CD4-positive, alpha-beta memory T cell (primary cell): ENCODE measurements around the gene DPH3. TPM values are rescaled to one million over a fixed set of nuclear protein-coding genes. Genes with fewer than 3 reads are reported as not detected.

ENCODE experiments used
- CTCF ChIA-PET: fragments of 350-600 bp; sonication (Branson Sonifier 250); formaldehyde crosslinking; loops from one replicate; lab custom pipeline; 2021; ENCODE audit warnings: inconsistent platforms; ENCODE audit not compliant: partially characterized antibody; lab: Charles Lee
- POLR2A ChIA-PET: fragments of 350-600 bp; sonication (Branson Sonifier 250); formaldehyde crosslinking; loops from one replicate; lab custom pipeline; 2021; ENCODE audit not compliant: partially characterized antibody; lab: Charles Lee
- DNase-seq, 5 donors: peaks; one replicate each; pipeline versions ENCODE4 v3.0.0 to v3.0.0-alpha.2; 2020 to 2022; ENCODE audit warnings: mixed read lengths in 1 of 5
- H3K27ac ChIP-seq: one replicate; pipeline ENCODE4 v1.7.0; 2013; ENCODE audit warnings: low read depth, low read length
- H3K27me3 ChIP-seq: 2 replicates; pipeline ENCODE4 v1.7.0; 2013; ENCODE audit warnings: mild to moderate bottlenecking, low read length, moderate library complexity; ENCODE audit not compliant: insufficient read depth
- H3K36me3 ChIP-seq: 2 replicates; pipeline ENCODE4 v1.7.0; 2013; ENCODE audit warnings: mild to moderate bottlenecking, low read length, moderate library complexity; ENCODE audit not compliant: insufficient read depth
- H3K4me1 ChIP-seq: 2 replicates; pipeline ENCODE4 v1.7.0; 2013; ENCODE audit warnings: mild to moderate bottlenecking, low read length, moderate library complexity; ENCODE audit not compliant: insufficient read depth
- H3K4me3 ChIP-seq, 2 donors: one replicate each; pipeline ENCODE4 v1.7.0; 2013; ENCODE audit warnings: low read length in 2 of 2, mild to moderate bottlenecking in 1 of 2
- H3K9me3 ChIP-seq, 2 donors: one replicate each; pipeline ENCODE4 v1.7.0; 2013; ENCODE audit warnings: low read length in 2 of 2, control low read depth in 1 of 2; ENCODE audit not compliant: control insufficient read depth in 1 of 2
- H3K27ac Mint-ChIP-seq, 7 donors: one replicate each; pipeline ENCODE4 v1.8.0; 2020 to 2021; ENCODE audit warnings: mixed read lengths in 7 of 7, mild to moderate bottlenecking in 6 of 7, inconsistent platforms in 3 of 7, moderate library complexity in 3 of 7
- H3K27me3 Mint-ChIP-seq, 2 donors: one replicate each; pipeline ENCODE4 v1.8.0; 2020 to 2021; ENCODE audit warnings: mixed read lengths in 2 of 2
- H3K36me3 Mint-ChIP-seq, 2 donors: one replicate each; pipeline ENCODE4 v1.8.0; 2020 to 2021; ENCODE audit warnings: mixed read lengths in 2 of 2, inconsistent platforms in 1 of 2, mild to moderate bottlenecking in 1 of 2
- H3K4me1 Mint-ChIP-seq, 4 donors: one replicate each; pipeline ENCODE4 v1.8.0; 2020 to 2021; ENCODE audit warnings: mixed read lengths in 4 of 4, mild to moderate bottlenecking in 1 of 4
- H3K4me3 Mint-ChIP-seq, 8 donors: one replicate each; pipeline ENCODE4 v1.8.0; 2020 to 2021; ENCODE audit warnings: mixed read lengths in 8 of 8, mild to moderate bottlenecking in 7 of 8, moderate library complexity in 6 of 8, inconsistent platforms in 3 of 8
- H3K9me3 Mint-ChIP-seq, 8 donors: one replicate each; pipeline ENCODE4 v1.8.0; 2020 to 2021; ENCODE audit warnings: mixed read lengths in 8 of 8, mild to moderate bottlenecking in 5 of 8, inconsistent platforms in 3 of 8, moderate library complexity in 1 of 8
- intact Hi-C: fragments of 100-400 bp; cut with micrococcal nuclease; formaldehyde crosslinking; loops from one replicate; pipeline ENCODE4 v1.15.1; 2023
- polyA plus RNA-seq, 2 donors: library from polyadenylated mRNA; unstranded; fragments of 300-500 nt; fragmentation: Illumina TruSeq; gene quantifications; one replicate each; pipeline ENCODE4 v1.2.3, GENCODE V29; 2021
- total RNA-seq, 2 experiments: library from RNA; stranded (reverse); gene quantifications; one replicate each; pipeline ENCODE4 v1.2.3, GENCODE V29; 2021

The DPH3 gene
- total and polyA plus RNA-seq, 4 experiments from 2014 or later: 15.2 to 39.7 (median 17.5) TPM

DNA sequence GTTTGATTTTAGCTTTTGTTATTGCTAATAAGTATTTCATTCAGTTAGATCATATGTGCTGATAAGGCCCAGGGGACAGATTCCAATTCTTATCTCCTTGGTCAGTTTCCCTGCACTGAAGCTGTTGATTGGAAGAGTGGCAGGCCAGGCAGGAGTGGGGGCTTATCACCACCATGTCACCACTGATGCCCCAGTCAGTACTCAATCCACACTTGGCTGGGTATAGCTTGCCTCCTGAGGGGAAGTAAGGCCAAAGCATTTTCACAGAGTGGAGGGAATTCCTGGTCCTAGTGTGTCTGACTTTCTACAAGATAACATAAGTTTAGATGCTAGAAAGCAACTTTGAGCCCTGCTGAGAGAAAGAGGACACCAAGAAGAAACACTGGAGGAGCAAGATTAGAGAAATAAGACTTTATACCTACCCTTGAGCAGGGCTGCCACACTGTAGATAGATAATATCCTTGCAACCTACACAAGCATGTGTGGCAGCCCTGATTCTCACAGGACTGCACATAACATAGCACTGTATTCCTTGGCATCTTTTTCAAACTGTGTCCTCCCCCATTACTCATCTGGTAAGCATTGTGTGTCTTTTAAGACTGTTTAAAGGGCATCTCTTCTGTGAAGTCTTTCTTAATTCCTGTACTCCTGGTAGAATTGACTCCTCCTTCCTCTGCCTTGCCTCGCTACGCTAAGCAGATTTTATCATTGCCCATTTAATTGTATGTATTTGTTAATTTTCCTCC lies 24.6 kb upstream of the DPH3 start:
- Histone ChIP-seq H3K9me3 (no peaks in the 10 kb centered on the region), H3K4me3 (peak overlapping the region; percentile 68 to 89), H3K36me3 (no peaks in the 10 kb centered on the region), H3K4me1 (peaks cover 78% of the 10 kb centered on the region), H3K27ac (peak overlapping the region; percentile 76), H3K27me3 (no peaks in the 10 kb centered on the region)
- Mint-ChIP-seq H3K4me3 (peak overlapping the region; percentile 93 to 99 (median 98)), H3K27ac (peak overlapping the region; percentile 94 to 99 (median 96)), H3K36me3 (peaks cover 19 to 45% of the 10 kb centered on the region in 2 donors), H3K27me3 (no peaks in the 10 kb centered on the region), H3K4me1 (peaks cover 53 to 83% (median 73%) of the 10 kb centered on the region in 4 donors), H3K9me3 (peaks cover 0 to 8% (median 4%) of the 10 kb centered on the region in 8 donors)
- CTCF ChIA-PET: interaction anchor here (0.6 to 9.8 kb wide), 15 partner anchors 15 to 310 kb away, joined by 3 to 488 read pairs (median 15); partner anchors contain the start of genes DPH3, OXNAD1 and RFTN1
- POLR2A ChIA-PET: interaction anchor here (0.6 to 9.8 kb wide), 12 partner anchors 10 to 1073 kb away, joined by 3 to 361 read pairs (median 5); partner anchors contain the start of genes DPH3 and OXNAD1
- intact Hi-C loops: loop anchor here (5.0 kb wide), 1 partner anchor 178 kb away; no protein-coding TSS in a partner anchor
- DNase-seq: no peak

DNA sequence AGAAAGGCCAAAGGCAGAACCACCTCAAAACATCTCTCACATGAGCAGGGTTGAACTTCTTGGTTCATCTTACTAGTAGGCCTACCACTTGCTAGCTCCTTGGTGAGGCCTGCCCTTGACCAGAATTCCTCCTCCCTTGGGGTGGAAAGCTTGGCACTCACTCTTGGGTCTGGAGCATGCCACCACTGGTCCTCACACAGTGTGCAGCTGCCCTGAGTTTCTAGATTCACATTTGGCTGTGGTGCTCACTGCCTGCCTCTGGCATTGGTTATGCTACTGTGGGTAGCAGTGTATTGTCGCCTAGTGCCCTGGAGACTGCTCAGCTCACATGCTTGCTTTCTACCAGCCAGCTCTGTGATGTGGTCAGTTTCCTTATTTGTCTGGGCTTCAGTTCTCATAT lies 23.9 kb upstream of the DPH3 start:
- Histone ChIP-seq H3K4me3 (peak overlapping the region; percentile 68 to 89), H3K4me1 (peaks cover 75% of the 10 kb centered on the region), H3K27me3 (no peaks in the 10 kb centered on the region), H3K36me3 (no peaks in the 10 kb centered on the region), H3K9me3 (no peaks in the 10 kb centered on the region), H3K27ac (peak overlapping the region; percentile 76)
- H3K36me3 Mint-ChIP-seq: peaks cover 15 to 42% of the 10 kb centered on the region in 2 donors
- DNase-seq: no peak
- ChIA-PET CTCF (interaction anchor here (0.6 to 9.8 kb wide), 17 partner anchors 14 to 311 kb away, joined by 3 to 488 read pairs (median 11); partner anchors contain the start of genes DPH3, OXNAD1 and RFTN1), POLR2A (interaction anchor here (0.6 to 9.8 kb wide), 11 partner anchors 9 to 1073 kb away, joined by 3 to 361 read pairs (median 3); partner anchors contain the start of genes DPH3 and OXNAD1)
- peaks cover 56 to 85% (median 71%) of the 10 kb centered on the region in 4 donors for H3K4me1 Mint-ChIP-seq
- H3K4me3 Mint-ChIP-seq: peak overlapping the region; percentile 93 to 99 (median 98)
- intact Hi-C loops: loop anchor here (5.0 kb wide), 1 partner anchor 179 kb away; no protein-coding TSS in a partner anchor
- no peaks in the 10 kb centered on the region for H3K27me3 Mint-ChIP-seq
- H3K9me3 Mint-ChIP-seq: peaks cover 0 to 4% (median 3%) of the 10 kb centered on the region in 8 donors
- peak overlapping the region; percentile 94 to 99 (median 96) for H3K27ac Mint-ChIP-seq

DNA sequence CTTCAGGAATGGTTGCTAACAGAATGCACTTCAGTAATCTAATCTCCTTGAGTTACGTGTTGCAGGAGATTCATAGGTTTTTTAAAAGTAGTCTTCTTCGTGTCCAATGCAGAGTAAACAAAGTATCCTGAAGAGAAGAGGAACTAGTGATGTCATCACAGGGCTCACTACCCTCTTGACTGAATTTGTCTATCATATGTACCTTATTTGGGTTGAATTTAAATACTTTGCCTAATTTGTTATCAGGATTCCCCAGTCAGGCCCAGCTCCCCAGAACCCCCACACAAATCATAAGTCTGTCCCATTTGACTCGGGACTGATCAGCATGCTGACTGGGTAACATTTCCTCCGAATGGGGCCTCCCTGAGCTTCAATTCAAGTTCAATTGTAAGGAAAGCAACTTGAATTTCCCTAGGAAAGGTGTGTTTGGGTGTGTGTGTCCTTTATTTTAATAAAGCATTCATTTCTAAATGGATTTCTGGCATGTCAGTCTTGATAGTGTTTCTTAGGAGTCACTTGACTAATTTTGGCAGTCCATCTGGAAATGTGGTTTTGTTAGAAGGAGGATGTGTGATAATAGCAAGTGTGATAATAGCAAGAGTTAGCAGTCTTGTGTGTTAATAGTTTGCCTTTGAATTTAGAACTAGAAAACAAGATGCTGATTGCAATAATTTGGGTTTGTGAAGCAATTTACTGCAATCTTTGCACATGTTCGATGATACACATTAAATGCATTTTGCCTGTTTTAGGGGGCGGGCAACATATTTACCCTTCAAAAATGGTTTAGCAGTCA lies 22.2 kb upstream of the DPH3 start:
- Mint-ChIP-seq H3K27ac (peak overlapping the region; percentile 94 to 99 (median 96)), H3K36me3 (peaks cover 10 to 41% of the 10 kb centered on the region in 2 donors), H3K9me3 (no peaks in the 10 kb centered on the region), H3K27me3 (no peaks in the 10 kb centered on the region), H3K4me1 (peaks cover 51 to 78% (median 69%) of the 10 kb centered on the region in 4 donors), H3K4me3 (peak overlapping the region; percentile 93 to 99 (median 98))
- Histone ChIP-seq H3K36me3 (no peaks in the 10 kb centered on the region), H3K9me3 (no peaks in the 10 kb centered on the region), H3K4me3 (peak overlapping the region; percentile 68 to 89), H3K27me3 (no peaks in the 10 kb centered on the region), H3K27ac (peak overlapping the region; percentile 76), H3K4me1 (peaks cover 59% of the 10 kb centered on the region)
- no peak for DNase-seq
- intact Hi-C loops: loop anchor here (1.0 to 5.0 kb wide), 6 partner anchors 17 to 264 kb away; partner anchors contain the start of gene OXNAD1
- CTCF ChIA-PET: interaction anchor here (0.8 to 6.5 kb wide), 11 partner anchors 9 to 264 kb away, joined by 3 to 72 read pairs (median 6); partner anchors contain the start of genes DPH3 and OXNAD1
- POLR2A ChIA-PET: interaction anchor here (0.9 to 5.7 kb wide), 24 partner anchors 9 to 1081 kb away, joined by 3 to 109 read pairs (median 5); partner anchors contain the start of genes CAPN7, DPH3, OXNAD1 and PLCL2

DNA sequence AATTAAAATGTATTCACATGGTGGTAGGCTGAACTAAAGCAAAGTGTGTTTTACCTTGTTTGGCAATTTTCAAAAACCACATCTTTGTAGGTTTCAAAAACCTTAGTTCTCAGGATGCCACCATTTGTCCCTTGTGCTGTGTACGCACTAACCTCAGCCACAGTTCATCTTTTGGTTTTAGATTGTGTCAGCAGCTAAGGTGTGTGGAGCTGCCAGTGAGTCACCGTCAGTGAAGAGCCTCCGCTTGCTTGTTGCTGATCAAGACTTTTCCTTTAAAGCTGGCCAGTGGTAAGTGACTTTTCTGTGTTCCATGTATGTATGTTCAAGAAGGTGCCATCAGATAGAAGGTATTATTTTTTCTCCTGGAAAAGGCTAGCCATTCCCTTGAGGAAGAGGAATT lies 21.4 kb upstream of the DPH3 start:
- Mint-ChIP-seq H3K27me3 (no peaks in the 10 kb centered on the region), H3K9me3 (no peaks in the 10 kb centered on the region), H3K27ac (peak overlapping the region; percentile 94 to 99 (median 96)), H3K4me3 (peak overlapping the region; percentile 93 to 99 (median 98)), H3K4me1 (peaks cover 45 to 70% (median 63%) of the 10 kb centered on the region in 4 donors), H3K36me3 (peaks cover 11 to 42% of the 10 kb centered on the region in 2 donors)
- Histone ChIP-seq H3K4me1 (peaks cover 52% of the 10 kb centered on the region), H3K4me3 (peak overlapping the region; percentile 68 to 89), H3K9me3 (no peaks in the 10 kb centered on the region), H3K36me3 (no peaks in the 10 kb centered on the region), H3K27ac (peak overlapping the region; percentile 76), H3K27me3 (no peaks in the 10 kb centered on the region)
- intact Hi-C loops: loop anchor here (1.0 to 5.0 kb wide), 6 partner anchors 16 to 265 kb away; partner anchors contain the start of gene OXNAD1
- ChIA-PET CTCF (interaction anchor here (0.6 to 6.5 kb wide), 12 partner anchors 9 to 265 kb away, joined by 3 to 72 read pairs (median 6); partner anchors contain the start of genes DPH3 and OXNAD1), POLR2A (interaction anchor here (0.6 to 5.7 kb wide), 26 partner anchors 9 to 1080 kb away, joined by 3 to 109 read pairs (median 5); partner anchors contain the start of genes CAPN7, DPH3, OXNAD1 and PLCL2)
- peak; percentile 82 to 91 (median 86) for DNase-seq

- no peaks in the 10 kb centered on the region for H3K36me3 ChIP-seq
- no peaks in the 10 kb centered on the region for H3K27me3 ChIP-seq
- no peaks in the 10 kb centered on the region for H3K9me3 Mint-ChIP-seq
- H3K4me1 Mint-ChIP-seq: peaks cover 36 to 55% (median 48%) of the 10 kb centered on the region in 4 donors
- no peaks in the 10 kb centered on the region for H3K27me3 Mint-ChIP-seq
- H3K4me3 Mint-ChIP-seq: peak overlapping the region; percentile 93 to 99 (median 98)
- H3K27ac ChIP-seq: peak overlapping the region; percentile 76
- H3K27ac Mint-ChIP-seq: peak overlapping the region; percentile 94 to 99 (median 96)
- H3K4me3 ChIP-seq: no peak overlapping the region
- ChIA-PET POLR2A (interaction anchor here (1.6 to 5.7 kb wide), 6 partner anchors 14 to 227 kb away, joined by 5 to 109 read pairs (median 63); partner anchors contain the start of genes DPH3 and OXNAD1), CTCF (interaction anchor here (1.4 to 6.5 kb wide), 4 partner anchors 10 to 17 kb away, joined by 4 to 72 read pairs (median 5); partner anchors contain the start of genes DPH3 and OXNAD1)
- H3K9me3 ChIP-seq: no peaks in the 10 kb centered on the region
- H3K36me3 Mint-ChIP-seq: peaks cover 11 to 39% of the 10 kb centered on the region in 2 donors
- peaks cover 37% of the 10 kb centered on the region for H3K4me1 ChIP-seq
- no peak for DNase-seq
- intact Hi-C loops: loop anchor here (5.0 kb wide), 1 partner anchor 183 kb away; no protein-coding TSS in a partner anchor
Observed at GRCh38 chr3:16284633-16285032, 19.9 kb upstream of the DPH3 start.

GRCh38 chr3:16280671-16281070 lies 15.9 kb upstream of the DPH3 start:
- Histone ChIP-seq H3K4me1 (peaks cover 14% of the 10 kb centered on the region), H3K27ac (no peak overlapping the region), H3K4me3 (no peak overlapping the region), H3K36me3 (peaks cover 8% of the 10 kb centered on the region), H3K9me3 (no peaks in the 10 kb centered on the region), H3K27me3 (no peaks in the 10 kb centered on the region)
- H3K4me3 Mint-ChIP-seq: no peak overlapping the region
- peaks cover 21 to 32% (median 24%) of the 10 kb centered on the region in 4 donors for H3K4me1 Mint-ChIP-seq
- H3K9me3 Mint-ChIP-seq: no peaks in the 10 kb centered on the region
- intact Hi-C loops: no loop called here
- H3K27me3 Mint-ChIP-seq: no peaks in the 10 kb centered on the region
- ChIA-PET POLR2A (interaction anchor here (1.6 kb wide), 1 partner anchor 15 kb away, joined by 9 read pairs; the partner anchor contains the start of genes DPH3 and OXNAD1), CTCF (no interaction called here)
- no peak overlapping the region for H3K27ac Mint-ChIP-seq
- DNase-seq: no peak
- H3K36me3 Mint-ChIP-seq: peaks cover 11% of the 10 kb centered on the region in 2 donors
